PFSK-1 (cell line): ENCODE measurements around the gene SKAP2.

Experiments
- FOXP2 ChIP-seq: optimal IDR thresholded peaks from 2 replicates; pipeline ENCODE3; 2011; ENCODE audit warnings: borderline replicate concordance, control low read depth, inconsistent platforms; ENCODE audit not compliant: insufficient read depth; ENCODE audit errors: extremely low read length, extremely low read depth
- POLR2AphosphoS5 ChIP-seq: IDR thresholded peaks from 2 replicates; pipeline ENCODE4 v1.6.1; 2012; ENCODE audit warnings: low read depth, mild to moderate bottlenecking, control low read depth, low read length, moderate library complexity
- SIN3A ChIP-seq: IDR thresholded peaks from 2 replicates; pipeline ENCODE4 v1.6.1; 2012; ENCODE audit warnings: mild to moderate bottlenecking, low read length, moderate library complexity, borderline replicate concordance; ENCODE audit not compliant: insufficient read depth
- TAF1 ChIP-seq: IDR thresholded peaks from 2 replicates; pipeline ENCODE4 v1.6.1; 2012; ENCODE audit warnings: low read length, control low read depth, borderline replicate concordance; ENCODE audit not compliant: insufficient read depth
- TF ChIP-seq, protein P1 (sequence below), 2 experiments: IDR thresholded peaks; 2 replicates each; pipeline versions ENCODE4 v1.6.1 to v1.8.0; 2011 to 2012; ENCODE audit warnings: low read depth in 2 of 2, low read length in 2 of 2, control low read depth in 1 of 2, inconsistent platforms in 1 of 2, mild to moderate bottlenecking in 1 of 2, moderate library complexity in 1 of 2; ENCODE audit not compliant: insufficient read depth in 1 of 2

SKAP2 gene

DNA sequence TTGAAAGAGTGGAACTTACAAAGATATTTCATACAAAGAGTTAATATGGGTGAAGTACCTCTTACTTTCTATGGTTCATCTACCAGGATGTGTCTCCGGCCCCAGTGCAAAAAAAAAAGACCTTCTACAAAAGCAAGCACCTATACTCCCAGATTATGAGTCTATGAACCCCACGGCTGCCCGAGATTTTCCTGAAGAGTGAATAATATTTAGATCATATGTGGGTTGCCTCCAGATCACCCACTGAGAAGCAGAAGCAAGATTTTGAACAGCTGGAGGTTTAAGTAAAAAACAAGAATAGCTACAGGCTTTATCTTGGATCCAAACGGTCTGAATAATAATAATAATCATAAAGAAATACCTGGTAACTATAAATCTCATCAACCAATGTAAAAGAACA lies 207.7 kb downstream of the SKAP2 start:
- no peak for TF ChIP-seq FOXP2
- TF ChIP-seq, protein P1, sequence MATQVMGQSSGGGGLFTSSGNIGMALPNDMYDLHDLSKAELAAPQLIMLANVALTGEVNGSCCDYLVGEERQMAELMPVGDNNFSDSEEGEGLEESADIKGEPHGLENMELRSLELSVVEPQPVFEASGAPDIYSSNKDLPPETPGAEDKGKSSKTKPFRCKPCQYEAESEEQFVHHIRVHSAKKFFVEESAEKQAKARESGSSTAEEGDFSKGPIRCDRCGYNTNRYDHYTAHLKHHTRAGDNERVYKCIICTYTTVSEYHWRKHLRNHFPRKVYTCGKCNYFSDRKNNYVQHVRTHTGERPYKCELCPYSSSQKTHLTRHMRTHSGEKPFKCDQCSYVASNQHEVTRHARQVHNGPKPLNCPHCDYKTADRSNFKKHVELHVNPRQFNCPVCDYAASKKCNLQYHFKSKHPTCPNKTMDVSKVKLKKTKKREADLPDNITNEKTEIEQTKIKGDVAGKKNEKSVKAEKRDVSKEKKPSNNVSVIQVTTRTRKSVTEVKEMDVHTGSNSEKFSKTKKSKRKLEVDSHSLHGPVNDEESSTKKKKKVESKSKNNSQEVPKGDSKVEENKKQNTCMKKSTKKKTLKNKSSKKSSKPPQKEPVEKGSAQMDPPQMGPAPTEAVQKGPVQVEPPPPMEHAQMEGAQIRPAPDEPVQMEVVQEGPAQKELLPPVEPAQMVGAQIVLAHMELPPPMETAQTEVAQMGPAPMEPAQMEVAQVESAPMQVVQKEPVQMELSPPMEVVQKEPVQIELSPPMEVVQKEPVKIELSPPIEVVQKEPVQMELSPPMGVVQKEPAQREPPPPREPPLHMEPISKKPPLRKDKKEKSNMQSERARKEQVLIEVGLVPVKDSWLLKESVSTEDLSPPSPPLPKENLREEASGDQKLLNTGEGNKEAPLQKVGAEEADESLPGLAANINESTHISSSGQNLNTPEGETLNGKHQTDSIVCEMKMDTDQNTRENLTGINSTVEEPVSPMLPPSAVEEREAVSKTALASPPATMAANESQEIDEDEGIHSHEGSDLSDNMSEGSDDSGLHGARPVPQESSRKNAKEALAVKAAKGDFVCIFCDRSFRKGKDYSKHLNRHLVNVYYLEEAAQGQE (IDR thresholded peaks at IDR 0.05; ENCODE audit: insufficient read depth in 1 of 2, low read depth in 2 of 2, low read length in 2 of 2) = no peak
- TF ChIP-seq POLR2AphosphoS5 = no peak
- TF ChIP-seq SIN3A = no peak
- no peak for TF ChIP-seq TAF1

DNA sequence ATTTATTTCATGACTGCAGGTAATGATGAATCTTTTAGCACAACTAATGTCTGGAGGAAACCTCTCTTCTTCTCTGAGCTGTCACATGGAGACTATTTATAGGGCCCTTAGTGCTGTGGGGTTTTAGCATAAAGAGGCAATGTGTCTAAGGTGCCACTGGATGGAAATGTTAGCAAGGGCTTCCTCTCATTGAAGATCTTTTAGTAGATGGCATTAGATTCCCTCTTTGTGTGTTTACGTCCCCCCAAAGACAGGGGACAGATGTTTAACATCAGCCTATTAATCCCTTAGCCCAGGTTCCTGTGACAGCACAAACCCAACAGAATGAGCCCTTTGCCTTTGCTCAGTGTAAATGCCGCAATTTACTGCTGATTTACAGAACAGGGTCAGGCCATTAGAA lies 208.6 kb downstream of the SKAP2 start:
- no peak for TF ChIP-seq FOXP2
- TF ChIP-seq POLR2AphosphoS5 = no peak
- TF ChIP-seq SIN3A = no peak
- no peak for TF ChIP-seq TAF1
- TF ChIP-seq, protein P1 (IDR thresholded peaks at IDR 0.05; ENCODE audit: insufficient read depth in 1 of 2, low read depth in 2 of 2, low read length in 2 of 2) = no peak

DNA sequence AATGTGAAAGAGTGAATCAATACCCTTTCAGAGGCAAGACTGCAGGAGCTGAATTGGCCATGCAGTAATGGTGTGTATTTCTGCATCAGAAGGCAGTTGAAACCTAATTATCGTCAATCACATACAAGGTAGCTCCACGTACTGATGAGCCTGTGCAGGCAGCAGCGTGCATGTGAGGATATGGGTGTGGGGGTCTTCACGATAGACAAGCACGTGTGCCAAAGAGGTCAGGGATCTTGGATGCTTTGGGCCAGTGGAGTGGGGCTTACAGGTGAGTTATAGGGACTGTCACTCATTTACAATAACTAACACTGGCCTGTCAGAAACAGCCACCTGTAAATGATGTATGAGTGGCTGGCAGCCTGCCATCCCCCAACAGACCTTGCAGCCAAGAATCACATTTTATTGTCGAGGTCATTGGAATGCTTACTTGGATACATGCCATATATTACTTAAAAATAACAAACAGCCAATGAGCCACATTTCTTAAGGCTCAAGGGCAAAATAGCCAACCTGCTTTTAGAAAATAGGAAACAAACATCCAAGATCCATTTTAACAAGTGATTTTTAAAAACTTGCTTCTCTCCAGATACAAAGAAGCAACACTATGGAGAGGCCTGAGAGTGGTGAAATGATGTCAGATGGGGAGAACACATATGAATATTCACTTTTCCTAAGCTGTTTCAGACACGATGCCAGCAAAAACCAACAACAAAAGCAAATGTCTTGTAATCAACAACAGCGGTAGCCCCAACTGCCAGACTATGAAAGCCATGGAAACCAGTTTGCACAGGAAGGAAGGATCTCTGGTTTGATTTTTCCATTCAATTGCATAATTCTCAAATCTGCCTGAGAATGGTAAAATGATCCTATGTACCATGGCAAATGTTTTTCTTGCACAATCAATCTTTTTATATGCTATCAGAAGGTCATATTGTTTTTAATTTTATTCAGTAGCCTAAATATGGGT lies 210.7 kb downstream of the SKAP2 start:
- no peak for TF ChIP-seq FOXP2
- no peak for TF ChIP-seq POLR2AphosphoS5
- TF ChIP-seq SIN3A = no peak
- TF ChIP-seq TAF1 = no peak
- TF ChIP-seq, protein P1 (IDR thresholded peaks at IDR 0.05; ENCODE audit: insufficient read depth in 1 of 2, low read depth in 2 of 2, low read length in 2 of 2) = no peak

DNA sequence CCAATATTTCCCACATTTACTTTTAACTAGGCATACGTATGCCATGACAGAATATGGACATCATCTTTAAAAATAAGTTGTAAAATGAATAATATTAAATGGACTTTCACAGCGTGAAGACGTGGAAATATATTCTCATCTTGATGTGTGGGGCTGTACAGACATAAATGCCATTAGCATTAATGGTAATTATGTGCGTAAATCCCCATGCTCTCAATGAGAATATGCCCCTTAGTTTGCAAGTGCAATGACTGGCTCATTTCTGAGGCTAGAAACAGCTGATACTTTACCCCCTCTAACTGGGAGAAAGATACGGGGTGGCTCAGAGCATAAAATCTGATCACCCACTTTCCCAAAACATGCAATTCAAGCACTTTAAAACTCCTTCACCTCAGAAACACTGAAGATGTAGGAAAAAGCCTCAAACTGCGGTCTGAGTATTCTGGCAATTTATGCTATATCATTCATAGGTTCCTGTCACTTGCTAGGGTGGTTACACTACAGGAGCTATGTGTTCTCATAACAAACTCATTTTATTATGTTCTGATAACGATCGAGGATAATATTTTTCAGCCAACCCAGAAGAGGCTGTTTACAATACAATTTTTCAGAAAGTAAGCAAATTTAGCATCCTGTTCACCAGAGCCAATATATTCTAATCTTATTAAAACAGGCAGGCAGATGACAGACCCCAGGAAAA lies 211.8 kb downstream of the SKAP2 start:
- TF ChIP-seq SIN3A = no peak
- no peak for TF ChIP-seq FOXP2
- TF ChIP-seq, protein P1 (IDR thresholded peaks at IDR 0.05; ENCODE audit: insufficient read depth in 1 of 2, low read depth in 2 of 2, low read length in 2 of 2) = no peak
- TF ChIP-seq POLR2AphosphoS5 = no peak
- TF ChIP-seq TAF1 = no peak
